Activated CD8-positive, alpha-beta memory T cell treated with anti-CD3 and anti-CD28 coated beads for 48 hours (primary cell): ENCODE data around the gene GALNT10.

Source experiments
- DNase-seq, 3 experiments: peaks; one replicate each; pipeline ENCODE4 v3.0.0-alpha.2; 2020; ENCODE audit warnings: low read depth in 2 of 3, low spot score in 2 of 3

Gene GALNT10

DNA sequence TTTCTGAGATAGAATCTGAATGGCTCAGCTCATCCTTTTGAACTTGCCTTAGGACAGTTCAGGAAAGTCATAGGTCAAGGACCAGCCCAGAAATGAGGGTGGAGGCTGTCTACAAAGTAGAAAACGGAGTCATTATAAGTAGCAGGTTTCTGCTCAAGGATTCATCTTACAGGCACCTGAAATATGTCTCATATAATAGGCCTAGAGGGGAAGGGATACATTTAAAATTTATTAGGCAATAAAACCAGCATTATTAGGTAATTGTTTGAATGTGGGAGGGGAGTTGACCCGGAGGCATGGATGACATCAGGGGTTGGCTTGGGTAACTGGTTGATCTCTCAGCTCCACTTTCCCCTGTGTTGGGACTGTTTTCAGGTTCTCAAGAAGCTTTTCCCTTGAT is 11.9 kb upstream of the GALNT10 start:
- no peak for DNase-seq

DNA sequence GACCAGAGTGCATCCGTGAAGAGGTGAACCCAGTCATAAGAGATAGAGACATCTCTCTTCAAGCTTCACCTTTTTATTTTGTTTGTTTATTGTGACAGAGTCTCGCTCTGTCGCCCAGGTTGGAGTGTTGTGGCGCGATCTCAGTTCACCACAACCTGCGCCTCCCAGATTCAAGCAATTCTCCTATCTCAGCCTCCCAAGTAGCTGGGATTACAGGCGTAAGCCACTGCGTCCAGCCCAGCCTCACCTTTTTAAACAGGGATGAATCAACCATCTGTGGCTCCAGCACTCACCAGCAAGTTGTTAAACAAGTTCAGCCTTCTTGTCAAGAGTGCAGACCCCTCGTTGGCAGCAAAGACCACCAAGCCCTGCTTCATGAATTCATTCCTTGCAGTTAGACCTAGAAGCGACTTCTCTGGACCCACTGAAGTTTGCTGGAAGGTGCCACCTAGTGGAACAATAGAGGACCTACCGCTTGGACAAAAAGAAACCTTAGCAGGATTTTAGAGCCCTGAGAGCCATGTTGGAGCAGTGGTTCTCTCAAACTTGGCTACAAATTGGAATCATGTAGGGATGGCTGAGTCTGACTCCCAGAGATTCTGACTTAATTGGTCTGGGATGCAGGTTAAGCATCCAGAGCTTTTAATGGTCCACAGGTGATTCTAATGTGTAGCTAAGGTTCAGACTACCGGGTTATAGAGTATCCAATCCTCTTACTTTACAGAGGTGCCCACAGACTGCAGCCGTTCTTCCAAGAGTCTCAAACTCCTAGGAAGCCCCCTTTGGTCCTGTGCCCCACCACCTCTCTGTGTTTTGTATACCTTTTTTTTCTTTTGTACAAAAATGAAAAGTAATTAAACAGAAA is 10.5 kb upstream of the GALNT10 start:
- no peak for DNase-seq

DNA sequence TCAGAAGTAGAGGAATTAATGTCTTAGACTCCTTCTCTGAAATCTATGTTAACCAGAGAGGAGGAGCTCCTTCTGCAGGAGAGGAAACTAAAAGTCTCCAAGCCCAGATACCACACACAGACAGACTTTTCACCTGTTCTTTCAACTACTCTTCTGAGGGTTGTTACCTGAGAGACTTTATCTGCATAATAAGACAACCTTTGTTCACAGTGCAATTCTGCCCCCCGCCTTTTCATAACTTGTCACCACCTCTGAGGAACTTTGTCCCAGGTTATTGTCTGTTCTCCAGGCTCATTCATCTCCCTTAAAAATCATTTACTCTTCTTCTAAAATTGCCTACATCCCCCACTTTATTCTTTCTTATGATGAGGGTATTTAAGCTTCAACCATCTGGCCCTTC is 9.4 kb upstream of the GALNT10 start:
- DNase-seq: no peak

DNA sequence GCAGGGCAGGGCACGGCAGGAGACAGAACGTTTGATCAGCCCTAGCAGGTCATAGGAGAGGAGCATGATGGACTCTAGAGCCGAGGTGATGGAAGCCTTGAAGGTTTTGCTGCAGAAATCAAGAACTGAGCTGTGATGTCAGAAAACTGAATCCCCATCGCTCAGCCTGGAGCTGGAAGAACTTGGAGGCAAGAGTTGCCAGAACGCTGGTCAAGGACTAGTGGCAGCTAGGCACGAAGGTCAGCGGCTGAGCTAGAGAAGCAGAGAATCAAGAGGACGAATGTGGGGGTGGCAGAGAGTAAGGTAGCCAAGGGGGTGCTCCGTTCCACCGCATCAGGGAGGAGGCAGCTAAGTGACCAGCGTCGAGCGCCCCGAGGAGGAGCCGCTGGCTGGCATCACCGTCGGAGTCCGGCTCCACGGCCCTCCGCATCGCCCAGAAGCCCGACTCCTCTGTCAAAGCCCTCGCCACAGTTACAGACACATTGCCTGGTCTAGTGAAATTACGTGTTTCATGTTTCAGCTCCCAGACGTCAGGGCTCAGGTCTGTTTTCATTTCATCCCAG is 1.2 kb upstream of the GALNT10 start:
- DNase-seq: no peak

DNA sequence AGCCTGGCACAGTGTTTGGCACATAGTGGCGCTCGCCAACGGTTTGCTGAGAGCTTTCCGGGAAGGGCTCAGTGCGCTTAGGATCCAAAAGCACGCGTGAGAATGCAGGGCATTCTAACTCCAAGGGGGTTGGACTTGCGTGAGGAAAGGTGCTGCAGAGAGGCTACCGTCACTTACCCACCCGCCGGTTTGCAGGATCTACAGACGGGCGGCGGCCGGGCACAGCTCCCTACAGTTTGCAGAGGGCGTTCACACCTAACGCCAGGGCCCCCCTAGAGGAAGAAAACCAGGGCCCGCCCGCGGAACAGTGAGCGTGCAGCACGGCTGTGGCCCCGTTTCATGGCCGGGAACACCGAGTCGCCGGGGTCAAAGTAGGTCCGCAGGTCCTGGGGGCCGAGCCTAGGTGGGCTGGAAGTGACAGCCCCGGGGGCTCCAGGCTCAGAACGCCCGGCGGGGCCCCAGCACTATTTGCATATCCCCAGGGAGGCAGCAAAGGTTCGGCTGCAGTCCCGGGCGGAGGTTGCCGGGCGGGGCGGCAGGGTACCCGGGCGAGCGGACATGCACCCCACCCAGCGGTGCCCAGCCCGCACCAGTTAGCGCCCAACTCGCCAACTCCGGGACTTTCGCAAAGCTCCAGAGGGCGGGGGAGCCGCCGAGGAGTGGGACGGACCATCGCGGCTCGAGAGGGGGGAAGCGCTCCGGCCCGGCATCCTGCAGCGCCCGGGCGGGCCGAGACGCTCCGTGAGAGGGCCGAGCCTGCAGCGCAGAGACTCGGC is 526 bp upstream of the GALNT10 start:
- DNase-seq: peak; percentile 51 to 58 (median 57)

DNA sequence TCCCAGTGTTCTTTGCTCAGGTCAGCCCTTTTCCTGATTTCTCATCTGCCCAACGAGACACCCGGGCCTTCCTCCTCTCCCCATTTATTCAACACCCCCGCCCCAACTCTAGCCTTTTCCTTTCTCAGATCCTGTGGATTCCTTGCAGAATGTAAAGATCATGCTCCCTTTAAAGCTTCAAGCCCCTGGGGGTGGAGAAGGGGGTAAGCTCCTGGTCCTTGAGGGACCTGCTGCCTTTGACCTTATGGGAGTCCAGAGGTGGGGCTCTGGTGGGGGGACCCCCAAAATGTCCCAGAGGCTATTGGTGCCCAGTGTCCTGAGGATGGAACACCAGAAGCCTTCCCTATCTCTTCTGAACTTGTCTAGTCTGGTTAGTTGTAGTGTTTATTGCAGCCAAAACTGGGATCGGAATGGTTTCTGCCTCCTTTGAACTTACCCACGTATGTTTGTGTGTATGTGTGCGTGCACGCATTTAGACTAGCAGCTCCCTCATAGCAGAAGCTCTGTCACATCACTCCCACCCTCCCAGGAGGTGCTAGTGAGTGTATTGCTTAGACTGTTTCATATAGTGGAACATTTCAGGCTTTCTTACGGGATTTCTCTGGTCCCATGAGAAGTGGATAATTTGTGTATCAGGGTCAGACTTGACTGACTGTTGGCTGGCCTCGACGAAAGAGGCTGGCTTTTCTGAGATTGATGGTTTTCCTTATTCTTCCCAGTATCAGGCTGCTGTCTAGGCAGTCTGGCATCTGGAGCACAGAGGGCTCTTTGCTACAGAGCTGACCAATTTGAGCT is 1.1 kb downstream of the GALNT10 start:
- no peak for DNase-seq

DNA sequence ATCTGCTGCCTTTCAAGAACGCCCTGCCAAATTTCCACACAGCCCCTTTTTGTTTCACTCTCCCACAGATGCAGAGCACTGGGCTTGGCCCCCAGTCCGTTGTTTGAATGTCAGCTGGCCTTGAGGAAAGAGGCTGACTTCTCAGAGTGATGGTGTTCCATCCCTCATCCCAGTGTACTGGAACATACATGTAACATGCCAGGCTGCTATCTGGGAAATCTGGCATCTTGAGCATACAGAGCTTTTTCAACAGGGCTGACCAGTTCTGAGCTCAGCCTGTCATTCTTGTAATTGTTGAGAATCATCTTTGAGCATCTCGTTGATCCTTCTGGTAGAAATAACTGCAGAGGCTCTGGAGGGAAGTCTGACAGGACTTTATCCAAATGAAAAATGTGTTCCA is 2.8 kb downstream of the GALNT10 start:
- no peak for DNase-seq

DNA sequence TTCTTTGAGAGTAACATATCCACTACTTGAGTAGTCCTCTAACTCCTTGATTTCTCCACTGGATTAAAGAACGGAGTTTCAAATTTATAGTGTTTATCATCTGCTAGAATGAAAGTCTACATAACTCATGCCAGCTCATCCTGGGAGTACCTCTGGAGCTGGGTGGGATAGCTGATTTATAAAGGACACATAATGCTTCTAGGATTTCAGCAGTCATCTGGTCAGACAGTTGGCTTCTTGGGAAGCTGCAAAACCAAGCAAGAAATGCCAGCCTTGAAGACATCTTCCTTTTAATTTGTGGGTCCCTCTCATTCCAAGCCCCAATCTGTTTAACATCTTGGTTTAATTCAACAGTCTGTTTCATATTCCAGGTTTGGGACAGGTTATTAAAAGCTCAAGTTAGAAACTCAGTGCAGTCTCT is 3.2 kb downstream of the GALNT10 start:
- DNase-seq: no peak

DNA sequence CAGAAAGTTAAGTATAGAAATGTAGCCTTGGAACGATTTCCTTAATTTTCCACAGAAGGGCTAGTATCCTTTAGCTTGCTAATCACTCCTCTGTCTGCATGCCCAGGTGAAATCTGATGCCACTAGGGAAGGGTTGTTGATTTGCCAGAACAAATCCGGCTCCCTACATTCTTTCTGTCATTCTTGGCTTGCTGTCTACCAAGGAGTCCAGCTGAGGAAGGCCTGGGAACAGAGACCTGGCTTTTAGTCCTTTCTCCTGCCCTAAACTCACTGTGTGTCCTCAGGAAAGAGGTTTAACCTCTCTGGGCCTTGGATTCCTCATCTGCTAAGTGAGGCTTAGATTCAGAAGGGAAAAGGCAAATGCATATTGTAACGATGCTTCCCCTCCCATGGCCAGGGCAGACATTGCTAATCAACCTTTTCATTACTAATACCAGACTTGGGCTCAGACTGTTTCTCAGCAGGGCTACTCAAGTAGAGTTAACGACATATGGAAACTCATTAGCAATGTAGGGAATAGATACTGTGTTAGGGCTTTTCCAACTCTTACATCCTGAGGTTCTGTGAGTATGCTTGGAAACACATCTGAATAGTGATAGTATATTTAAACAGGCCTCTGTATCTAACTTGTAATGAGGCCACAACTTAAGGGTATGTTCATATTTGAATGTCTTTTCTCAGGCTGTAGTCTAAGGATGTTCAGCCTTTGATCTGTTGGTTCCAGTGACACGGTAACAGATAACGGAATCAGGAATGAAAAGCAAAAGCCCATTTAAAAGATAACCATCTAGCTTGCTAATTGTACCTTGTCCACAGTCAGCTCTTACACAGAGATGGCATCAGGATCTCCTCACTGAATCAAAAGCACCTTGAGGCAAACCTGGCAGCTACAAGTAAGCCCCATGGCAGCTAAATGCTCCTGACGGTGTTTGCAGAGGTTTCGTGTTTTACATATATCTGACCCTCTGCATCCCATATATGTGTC is 4.1 kb downstream of the GALNT10 start:
- DNase-seq: no peak

DNA sequence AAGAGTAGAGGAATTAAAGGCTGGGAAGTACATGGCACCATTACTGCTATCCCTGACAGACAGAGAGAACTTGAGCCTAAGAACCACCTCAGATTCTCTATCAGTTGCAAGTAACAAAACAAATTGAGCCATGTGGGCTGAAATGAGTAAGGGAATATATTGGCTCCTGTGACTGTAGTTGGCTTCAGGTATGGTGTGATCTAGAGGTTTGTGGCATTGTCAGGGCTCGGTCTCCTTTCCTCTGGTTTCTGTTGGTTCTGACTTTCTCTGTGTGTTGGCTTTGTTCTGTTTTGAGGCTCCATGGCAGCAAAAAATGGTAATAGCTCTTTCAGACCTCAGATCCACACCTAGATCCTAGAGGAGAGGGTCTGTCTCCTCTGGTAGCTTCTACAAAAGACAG is 5.7 kb downstream of the GALNT10 start:
- DNase-seq: no peak

DNA sequence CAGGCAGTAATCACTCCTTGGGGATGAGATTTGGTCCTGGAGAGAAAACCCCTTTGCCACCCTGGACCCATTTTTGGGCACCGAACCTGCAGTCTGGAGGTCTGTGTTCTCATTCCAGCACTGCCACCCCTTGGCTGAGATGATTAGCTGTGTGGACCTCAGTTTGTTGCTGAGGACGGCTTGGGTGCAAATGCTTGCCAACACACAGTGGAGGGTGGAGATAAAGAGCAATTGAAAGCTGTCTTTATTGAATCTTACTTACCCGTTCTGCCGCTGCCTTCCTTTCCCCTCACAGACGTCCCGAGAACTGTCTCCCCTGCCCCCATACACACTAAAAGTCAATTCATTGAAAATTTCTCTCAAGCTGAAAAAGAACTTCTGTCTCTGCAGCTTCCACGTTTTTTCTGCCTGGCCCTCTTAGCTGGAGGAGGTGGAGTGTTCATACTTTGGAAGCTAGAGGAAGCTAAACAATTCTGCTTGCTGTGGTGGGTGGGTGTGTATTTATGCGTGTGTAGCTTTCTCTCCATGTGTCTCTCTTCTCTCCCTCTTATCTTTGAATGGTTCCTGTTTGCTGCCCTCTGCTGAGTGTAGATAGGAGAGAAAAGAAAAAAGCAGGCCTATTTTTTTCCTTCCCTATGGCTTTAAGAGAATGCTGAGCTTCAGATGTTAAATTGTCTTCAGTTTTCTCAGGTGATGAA is 6.6 kb downstream of the GALNT10 start:
- no peak for DNase-seq

DNA sequence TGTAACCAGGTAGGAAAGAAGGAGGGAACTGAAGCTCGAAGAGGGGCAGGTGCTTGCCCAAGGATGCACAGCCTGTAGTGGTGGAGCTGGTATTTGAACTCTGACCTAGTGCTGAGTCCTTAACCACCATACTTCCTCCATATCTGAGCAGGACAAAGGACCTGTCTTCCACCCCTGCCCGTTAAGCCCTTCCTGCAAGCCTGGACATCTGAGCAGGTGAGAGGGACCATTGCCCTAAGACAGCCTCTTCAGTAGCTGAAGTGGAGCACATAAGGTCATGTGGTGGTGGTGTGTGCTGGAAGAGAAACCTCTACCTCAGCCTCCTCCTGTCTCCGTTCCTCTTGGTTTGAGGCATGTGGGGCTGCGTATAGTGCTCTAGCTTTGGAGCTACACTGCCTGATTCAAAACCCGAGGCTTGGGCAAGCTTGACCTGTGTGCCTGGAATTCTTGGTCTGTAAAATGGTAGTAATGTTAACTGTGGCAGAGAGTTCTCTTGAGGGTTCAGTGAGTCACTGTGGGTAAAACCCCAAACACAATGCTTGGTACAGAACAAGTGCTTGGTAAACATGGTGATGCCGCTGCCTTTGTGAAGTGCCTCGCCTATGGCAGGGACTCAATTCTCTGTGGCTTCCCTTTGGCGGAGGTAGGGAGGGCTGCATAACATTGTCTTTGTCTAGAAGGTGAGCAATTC is 7.4 kb downstream of the GALNT10 start:
- peak in 1 of 3 experiments; percentile 37 for DNase-seq

DNA sequence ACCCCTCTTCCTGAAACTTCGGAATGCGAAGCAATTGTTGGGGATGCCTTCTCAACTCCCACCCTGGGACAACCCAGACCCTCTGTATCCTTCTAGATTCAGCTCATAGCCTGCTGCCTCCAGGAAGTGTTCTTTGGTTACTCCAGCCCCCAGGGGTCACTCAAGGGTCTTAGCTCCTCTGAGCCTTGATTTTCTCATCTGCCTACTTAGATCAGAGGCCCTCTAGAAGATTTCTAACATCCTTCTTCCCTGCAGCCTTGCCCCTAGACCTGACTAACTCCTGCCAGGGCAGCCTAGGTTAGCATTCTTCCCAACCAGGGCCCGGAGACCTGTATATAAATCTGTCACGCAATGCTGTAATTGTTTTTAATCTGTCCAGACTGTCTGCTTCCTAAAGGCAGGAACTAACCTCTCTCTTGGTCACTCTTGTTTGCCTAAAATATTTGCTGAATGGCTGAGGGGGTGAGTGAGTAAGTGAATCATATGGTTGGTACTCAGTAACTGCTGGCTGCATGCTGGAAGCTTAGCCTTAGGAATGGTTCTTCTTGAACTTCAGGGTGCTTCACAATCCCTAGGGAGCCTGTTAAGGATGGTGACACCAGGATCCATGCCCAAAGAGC is 8.2 kb downstream of the GALNT10 start:
- no peak for DNase-seq

DNA sequence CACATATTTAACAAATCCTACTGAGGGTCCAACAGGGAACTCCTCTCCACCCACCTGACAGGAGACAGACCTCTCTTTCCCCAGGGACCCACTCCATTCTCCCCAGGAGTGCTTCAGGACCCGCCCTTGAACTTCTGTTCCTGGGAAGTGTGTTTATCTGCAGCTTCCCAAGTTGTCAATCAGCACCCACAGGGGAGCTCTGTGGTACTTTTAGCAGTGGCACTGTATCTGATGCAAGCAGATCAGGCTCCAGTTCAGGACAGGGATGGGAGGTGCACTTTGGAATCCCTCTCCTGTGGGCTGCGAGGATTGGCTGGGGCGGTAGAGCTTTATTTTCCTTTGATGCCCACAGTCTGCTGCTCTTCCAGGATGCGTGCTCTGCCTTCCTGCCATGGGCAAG is 8.7 kb downstream of the GALNT10 start:
- no peak for DNase-seq

DNA sequence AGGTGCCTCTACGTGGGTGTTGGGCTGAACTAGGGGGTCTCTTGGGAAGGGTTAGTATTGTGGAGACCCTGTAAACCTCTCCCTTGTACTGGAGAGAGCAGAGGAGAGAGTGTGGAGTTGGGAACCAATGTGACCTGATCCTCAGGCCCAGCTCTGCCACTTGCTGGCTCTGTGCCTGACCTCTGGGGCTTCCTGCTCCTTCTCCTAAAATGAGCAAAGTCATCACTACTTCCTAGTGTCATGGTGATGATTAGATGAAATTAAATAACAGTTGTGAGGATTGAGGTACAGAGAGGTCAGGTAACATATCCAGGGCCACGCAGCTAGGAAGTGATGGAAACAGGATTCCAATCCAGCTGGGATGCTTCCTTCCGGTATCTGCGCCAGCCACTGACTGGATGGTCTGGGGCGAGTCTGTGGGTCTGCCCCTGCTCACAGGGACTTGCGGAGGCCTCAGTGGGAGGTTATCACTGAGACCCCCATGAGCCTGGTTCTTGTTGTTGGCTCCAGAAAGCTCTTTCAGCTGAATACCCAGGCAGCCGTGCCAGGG is 9.2 kb downstream of the GALNT10 start:
- DNase-seq: no peak

DNA sequence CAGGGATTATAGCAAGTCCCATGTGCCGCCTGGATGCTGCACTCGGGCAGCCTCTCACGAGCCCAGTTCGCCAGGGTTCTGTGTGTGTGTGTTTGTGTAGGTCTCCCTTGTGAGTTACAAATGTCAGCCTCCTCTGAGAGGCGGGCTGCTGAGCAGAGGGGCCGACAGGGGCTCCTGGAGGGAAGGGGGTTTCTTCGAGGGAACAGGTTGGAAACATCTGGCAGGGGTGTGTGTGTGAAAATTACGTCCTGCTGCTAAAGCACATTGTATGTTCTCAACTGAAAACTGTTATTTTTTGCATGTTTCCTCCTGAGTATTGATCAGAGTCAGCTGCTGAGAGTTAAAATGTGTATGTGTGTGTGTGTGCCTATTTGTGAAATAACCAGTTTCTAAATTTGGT is 9.7 kb downstream of the GALNT10 start:
- DNase-seq: no peak

DNA sequence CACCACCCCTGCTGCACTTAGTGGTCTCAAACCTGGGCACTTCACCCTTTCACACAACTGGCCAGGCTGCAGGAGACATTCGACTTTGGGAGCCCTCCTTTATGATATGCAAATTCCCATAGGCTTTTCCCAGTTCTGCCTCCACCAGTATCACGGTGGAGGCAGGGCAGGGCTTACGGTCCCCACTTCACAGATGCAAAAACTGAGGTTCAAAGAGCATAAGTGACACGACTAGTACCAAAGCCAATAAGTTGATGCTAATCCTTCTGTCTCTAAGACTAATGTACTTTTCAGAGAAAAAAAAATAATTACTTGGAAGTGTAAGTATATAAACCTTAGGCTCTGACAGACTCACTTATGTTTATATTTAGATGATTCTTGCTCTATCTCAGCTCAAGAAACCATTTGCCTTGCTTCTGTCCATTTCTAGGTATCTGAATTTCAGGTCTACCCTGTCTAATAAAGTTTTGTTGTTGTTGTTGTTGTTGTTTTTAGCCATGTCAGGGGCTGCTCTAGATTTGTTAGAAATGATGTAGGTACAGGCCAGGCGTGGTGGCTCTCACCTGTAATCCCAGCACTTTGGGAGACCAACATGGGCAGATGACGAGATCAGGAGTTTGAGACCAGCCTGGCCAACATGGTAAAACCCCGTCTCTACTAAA is 10.7 kb downstream of the GALNT10 start:
- no peak for DNase-seq
